HCT116 (cell line): Measurements from ENCODE around the gene CWC22. TPM values are rescaled to one million over a fixed set of nuclear protein-coding genes. Genes with fewer than 3 reads are reported as not detected.

Experiments
- ATAC-seq: fragments of 200-7000 bp; cut with Tn5 transposase; 2 replicates; pipeline ENCODE4 v1.9.1; 2020; ENCODE audit warnings: mild to moderate bottlenecking, moderate library complexity
- BruUV-seq: library from RNA; stranded (reverse); fragments of 400-500 nt; replicated peaks from 2 replicates; lab custom pipeline; 2021; lab: Mats Ljungman, UMichigan
- CTCF ChIA-PET: fragments of 300-600 bp; sonication (Branson Sonifier 250); formaldehyde crosslinking; loops from one replicate; lab custom pipeline; 2021; ENCODE audit warnings: antibody characterized with exemption; lab: Charles Lee
- POLR2A ChIA-PET: fragments of 300-600, 350-600 bp; sonication (Branson Sonifier 250); formaldehyde crosslinking; loops from one replicate; lab custom pipeline; 2021; ENCODE audit warnings: antibody characterized with exemption; lab: Charles Lee
- RAD21 ChIA-PET, 2 experiments: fragments of 300-600 bp; sonication (Branson Sonifier 250); formaldehyde crosslinking; loops; one replicate each; lab custom pipeline; 2023; ENCODE audit warnings: low total read pairs in 2 of 2; ENCODE audit not compliant: uncharacterized antibody in 2 of 2, unreplicated experiment in 2 of 2, low non-redundant PET in 1 of 2; lab: Charles Lee
- DNase-seq: peaks from one replicate; pipeline ENCODE4 v3.0.0-alpha.2; 2010; ENCODE audit warnings: low read depth, low spot score
- H2AFZ ChIP-seq: fragments of 200-600 bp; shearing (Covaris generic), sonication (generic); 2 replicates; pipeline ENCODE4 v1.6.1; 2017; ENCODE audit warnings: low read depth, mixed run types, mixed read lengths, antibody characterized with exemption, low read length; ENCODE audit not compliant: poor library complexity, severe bottlenecking
- H3K27ac ChIP-seq: 2 replicates; pipeline ENCODE4 v1.5.1; 2012; ENCODE audit warnings: low read depth, low read length
- H3K27me3 ChIP-seq: fragments of 200-600 bp; sonication (generic); 2 replicates; pipeline ENCODE4 v1.6.1; 2016; ENCODE audit warnings: mixed run types, low read length, mixed read lengths; ENCODE audit not compliant: insufficient read depth
- H3K36me3 ChIP-seq, 2 experiments: fragments of 200-500 bp in 1 of 2; fragments of 200-600 bp in 1 of 2; sonication (Bioruptor generic) in 1 of 2; sonication (generic) in 1 of 2; 2 replicates each; pipeline versions ENCODE4 v1.5.1 to v1.6.1; 2014 to 2016; ENCODE audit warnings: low read length in 2 of 2, inconsistent platforms in 1 of 2, mixed read lengths in 1 of 2, mixed run types in 1 of 2; ENCODE audit not compliant: insufficient read depth in 2 of 2, control insufficient read depth in 1 of 2
- H3K4me1 ChIP-seq, 2 experiments: fragments of 200-600 bp in 1 of 2; sonication (generic) in 1 of 2; 2 replicates each; pipeline versions ENCODE4 v1.5.1 to v1.6.1; 2012 to 2017; ENCODE audit warnings: low read length in 2 of 2, inconsistent platforms in 1 of 2, mild to moderate bottlenecking in 1 of 2, mixed read lengths in 1 of 2, mixed run types in 1 of 2, moderate library complexity in 1 of 2; ENCODE audit not compliant: insufficient read depth in 2 of 2, control insufficient read depth in 1 of 2
- H3K4me2 ChIP-seq: fragments of 200-600 bp; sonication (generic); 2 replicates; pipeline ENCODE4 v1.6.1; 2017; ENCODE audit warnings: mixed run types, low read length, mixed read lengths
- H3K4me3 ChIP-seq, 2 experiments: fragments of 200-600 bp in 1 of 2; sonication (generic) in 1 of 2; replicated peaks in 1 of 2; 2 replicates each; pipeline ENCODE4 v1.5.1; 2011 to 2016; ENCODE audit warnings: low read length in 2 of 2, control low read depth in 1 of 2, low read depth in 1 of 2, mild to moderate bottlenecking in 1 of 2, mixed read lengths in 1 of 2, mixed run types in 1 of 2
- H3K79me2 ChIP-seq: fragments of 200-600 bp; sonication (generic); 2 replicates; pipeline ENCODE4 v1.6.1; 2017; ENCODE audit warnings: mild to moderate bottlenecking, mixed run types, low read length, moderate library complexity, mixed read lengths; ENCODE audit not compliant: insufficient read depth
- H3K9ac ChIP-seq: fragments of 200-600 bp; sonication (generic); 2 replicates; pipeline ENCODE4 v1.6.1; 2016; ENCODE audit warnings: low read length, mixed read lengths
- H3K9me2 ChIP-seq: fragments of 200-600 bp; sonication (generic), shearing (Covaris generic); 2 replicates; pipeline ENCODE4 v1.6.1; 2017; ENCODE audit warnings: mixed run types, mild to moderate bottlenecking, moderate library complexity; ENCODE audit not compliant: insufficient read depth
- H3K9me3 ChIP-seq, 2 experiments: fragments of 200-500 bp in 1 of 2; fragments of 200-600 bp in 1 of 2; sonication (Bioruptor generic) in 1 of 2; sonication (generic) in 1 of 2; 2 replicates each; pipeline ENCODE4 v1.6.1; 2014 to 2017; ENCODE audit warnings: low read length in 2 of 2, mixed read lengths in 2 of 2, inconsistent platforms in 1 of 2, low read depth in 1 of 2, mild to moderate bottlenecking in 1 of 2, mixed run types in 1 of 2, moderate library complexity in 1 of 2; ENCODE audit not compliant: control insufficient read depth in 1 of 2, insufficient read depth in 1 of 2
- H4K20me1 ChIP-seq: fragments of 200-600 bp; sonication (generic), shearing (Covaris generic); 2 replicates; pipeline ENCODE4 v1.6.1; 2017; ENCODE audit warnings: mixed run types, mild to moderate bottlenecking, moderate library complexity; ENCODE audit not compliant: insufficient read depth
- CBX3 ChIP-seq: IDR thresholded peaks from 2 replicates; pipeline ENCODE4 v1.6.1; 2012; ENCODE audit warnings: low read depth
- EZH2 ChIP-seq: fragments of 200-600 bp; sonication (generic); IDR thresholded peaks from 2 replicates; pipeline ENCODE4 v1.6.1; 2017; ENCODE audit warnings: antibody characterized with exemption, mixed run types
- JUND ChIP-seq: IDR thresholded peaks from 2 replicates; pipeline ENCODE4 v1.6.1; 2012
- POLR2A ChIP-seq: IDR thresholded peaks from 2 replicates; pipeline ENCODE4 v1.7.0; 2011; ENCODE audit warnings: borderline replicate concordance; ENCODE audit not compliant: insufficient read depth, insufficient read length; ENCODE audit errors: extremely low read depth
- POLR2AphosphoS5 ChIP-seq: IDR thresholded peaks from 2 replicates; pipeline ENCODE4 v1.6.1; 2011; ENCODE audit warnings: mild to moderate bottlenecking, low read depth, low read length, moderate library complexity
- REST ChIP-seq: IDR thresholded peaks from 2 replicates; pipeline ENCODE4 v1.6.1; 2012; ENCODE audit warnings: low read depth
- SP1 ChIP-seq: IDR thresholded peaks from 2 replicates; pipeline ENCODE4 v1.6.1; 2012; ENCODE audit warnings: low read depth
- SRF ChIP-seq: IDR thresholded peaks from 2 replicates; pipeline ENCODE4 v1.6.1; 2012; ENCODE audit warnings: low read depth
- TCF7L2 ChIP-seq: IDR thresholded peaks from 2 replicates; pipeline ENCODE4 v1.7.0; 2011; ENCODE audit warnings: borderline replicate concordance, inconsistent platforms; ENCODE audit not compliant: insufficient read depth, insufficient read length; ENCODE audit errors: extremely low read depth
- YY1 ChIP-seq: IDR thresholded peaks from 2 replicates; pipeline ENCODE4 v1.6.1; 2011; ENCODE audit warnings: low read length, low read depth, moderate library complexity, mild to moderate bottlenecking; ENCODE audit not compliant: insufficient replicate concordance; ENCODE audit errors: extremely low read depth
- ZFX ChIP-seq: fragments of 450-650 bp; IDR thresholded peaks from 2 replicates; pipeline ENCODE4 v1.6.1; 2017
- ZNF274 ChIP-seq: fragments of 200-500 bp; sonication (Bioruptor generic); IDR thresholded peaks from 2 replicates; pipeline ENCODE4 v1.6.1; 2014; ENCODE audit warnings: mild to moderate bottlenecking, low read depth, low read length, inconsistent platforms
- intact Hi-C: fragments of 100-400 bp; cut with micrococcal nuclease; formaldehyde crosslinking; loops from 2 replicates; pipeline ENCODE4 v1.10.0; 2022
- total RNA-seq: library from RNA; stranded (reverse); gene quantifications from one replicate; pipeline ENCODE4 v1.2.1, GENCODE V29; 2021; ENCODE audit not compliant: unreplicated experiment
- TF ChIP-seq, protein P1 (sequence below): IDR thresholded peaks from 2 replicates; pipeline ENCODE4 v1.6.1; 2012

The CWC22 gene
- total RNA-seq, 1 experiment from 2014 or later = 24.7 TPM

- H3K9me3 ChIP-seq = no peaks in the 10 kb centered on the region
- H3K4me2 ChIP-seq = no peak overlapping the region
- ChIA-PET POLR2A (no interaction called here), RAD21 (no interaction called here), CTCF (no interaction called here)
- TF ChIP-seq SP1 (no peak), ZFX (no peak), CBX3 (no peak), REST (no peak), JUND (no peak), YY1 (no peak), POLR2AphosphoS5 (no peak), ZNF274 (no peak), EZH2 (no peak), POLR2A (no peak), TCF7L2 (no peak), SRF (no peak)
- TF ChIP-seq, protein P1, sequence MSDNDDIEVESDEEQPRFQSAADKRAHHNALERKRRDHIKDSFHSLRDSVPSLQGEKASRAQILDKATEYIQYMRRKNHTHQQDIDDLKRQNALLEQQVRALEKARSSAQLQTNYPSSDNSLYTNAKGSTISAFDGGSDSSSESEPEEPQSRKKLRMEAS = no peak
- no peaks in the 10 kb centered on the region for H3K79me2 ChIP-seq
- H3K9me2 ChIP-seq = no peaks in the 10 kb centered on the region
- H4K20me1 ChIP-seq = no peaks in the 10 kb centered on the region
- H3K27me3 ChIP-seq = no peaks in the 10 kb centered on the region
- no peak overlapping the region for H3K9ac ChIP-seq
- intact Hi-C loops = no loop called here
- H2AFZ ChIP-seq = no peak overlapping the region
- peaks cover 21 to 31% of the 10 kb centered on the region in 2 experiments for H3K36me3 ChIP-seq
- no peak for ATAC-seq
- no TSS peak for BruUV-seq
- no peak for DNase-seq
- no peaks in the 10 kb centered on the region for H3K4me1 ChIP-seq
- H3K27ac ChIP-seq = no peak overlapping the region
- no peak overlapping the region for H3K4me3 ChIP-seq
Measured at GRCh38 chr2:179954026-179954425, 53.1 kb downstream of the CWC22 start.
